Keratinocyte (primary cell): ENCODE results near the gene PPP1R12C.

Experiments used
- EZH2 ChIP-seq: IDR thresholded peaks from one replicate; pipeline ENCODE4 v1.6.1; 2012; ENCODE audit warnings: inconsistent platforms, mild to moderate bottlenecking, low read length, moderate library complexity
- TF ChIP-seq, protein P1 (sequence below), 3 experiments: IDR thresholded peaks in 1 of 3; conservative IDR thresholded peaks in 1 of 3; optimal IDR thresholded peaks in 1 of 3; 2 replicates in 2 of 3; 3 replicates in 1 of 3; pipeline versions ENCODE3 to v1.5.1; 2011; ENCODE audit warnings: low read length in 3 of 3, mild to moderate bottlenecking in 3 of 3, moderate library complexity in 2 of 3, control low read depth in 1 of 3, inconsistent platforms in 1 of 3; ENCODE audit not compliant: insufficient read depth in 2 of 3; ENCODE audit errors: extremely low read depth in 1 of 3

DNA sequence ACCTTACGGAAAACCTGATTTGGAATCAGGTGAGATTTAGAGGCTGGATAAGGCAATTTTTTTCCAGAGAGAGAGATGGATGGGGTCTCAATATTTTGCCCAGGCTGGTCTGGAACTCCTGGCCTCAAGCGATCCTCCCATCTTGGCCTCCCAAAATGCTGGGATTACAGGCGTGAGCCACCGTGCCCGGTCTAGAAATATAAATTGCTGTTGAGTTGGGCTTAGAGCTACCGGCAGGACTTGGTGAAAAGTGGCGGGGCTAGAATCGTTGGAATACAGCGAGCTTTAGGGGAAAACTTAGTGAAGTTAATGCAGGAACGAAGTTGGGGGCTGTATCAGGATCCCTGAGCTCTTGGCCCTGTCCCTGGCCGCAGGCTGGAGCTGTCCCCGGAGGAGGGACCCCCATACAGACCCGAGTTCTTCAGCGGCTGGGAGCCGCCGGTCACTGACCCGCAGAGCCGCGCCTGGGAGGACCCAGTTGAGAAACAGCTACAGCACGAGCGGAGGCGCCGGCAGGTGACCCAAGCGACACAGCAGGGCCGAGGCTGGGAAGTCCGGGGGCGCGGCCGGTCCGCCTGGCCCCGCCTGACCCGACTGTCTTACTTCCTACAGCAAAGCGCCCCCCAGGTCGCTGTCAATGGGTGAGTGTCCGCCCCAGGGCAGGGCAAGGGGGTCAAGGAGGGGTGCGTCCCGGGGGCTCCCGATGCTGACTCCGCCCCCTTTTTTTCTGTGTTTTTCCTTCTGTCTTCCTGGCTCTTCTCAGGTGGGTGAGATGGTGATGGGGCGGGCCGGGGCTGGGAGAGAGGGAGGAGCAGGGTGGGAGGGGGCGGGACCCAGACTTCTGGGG lies 34.2 kb downstream of the PPP1R12C start:
- TF ChIP-seq, protein P1, sequence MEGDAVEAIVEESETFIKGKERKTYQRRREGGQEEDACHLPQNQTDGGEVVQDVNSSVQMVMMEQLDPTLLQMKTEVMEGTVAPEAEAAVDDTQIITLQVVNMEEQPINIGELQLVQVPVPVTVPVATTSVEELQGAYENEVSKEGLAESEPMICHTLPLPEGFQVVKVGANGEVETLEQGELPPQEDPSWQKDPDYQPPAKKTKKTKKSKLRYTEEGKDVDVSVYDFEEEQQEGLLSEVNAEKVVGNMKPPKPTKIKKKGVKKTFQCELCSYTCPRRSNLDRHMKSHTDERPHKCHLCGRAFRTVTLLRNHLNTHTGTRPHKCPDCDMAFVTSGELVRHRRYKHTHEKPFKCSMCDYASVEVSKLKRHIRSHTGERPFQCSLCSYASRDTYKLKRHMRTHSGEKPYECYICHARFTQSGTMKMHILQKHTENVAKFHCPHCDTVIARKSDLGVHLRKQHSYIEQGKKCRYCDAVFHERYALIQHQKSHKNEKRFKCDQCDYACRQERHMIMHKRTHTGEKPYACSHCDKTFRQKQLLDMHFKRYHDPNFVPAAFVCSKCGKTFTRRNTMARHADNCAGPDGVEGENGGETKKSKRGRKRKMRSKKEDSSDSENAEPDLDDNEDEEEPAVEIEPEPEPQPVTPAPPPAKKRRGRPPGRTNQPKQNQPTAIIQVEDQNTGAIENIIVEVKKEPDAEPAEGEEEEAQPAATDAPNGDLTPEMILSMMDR (optimal IDR thresholded peaks at IDR 0.05 in 1 of 3, IDR thresholded peaks at IDR 0.05 in 1 of 3, conservative IDR thresholded peaks at IDR 0.05 in 1 of 3; ENCODE audit: extremely low read depth in 1 of 3, insufficient read depth in 2 of 3, low read length in 3 of 3), result no peak
- TF ChIP-seq EZH2, result no peak
